HL-60 (cell line): ENCODE data around the gene HTR3B.

Experiments used
- POLR2AphosphoS5 ChIP-seq: IDR thresholded peaks from 2 replicates; pipeline ENCODE4 v1.6.1; 2012; ENCODE audit warnings: low read depth
- REST ChIP-seq: IDR thresholded peaks from 2 replicates; pipeline ENCODE4 v1.6.1; 2012; ENCODE audit warnings: low read depth; ENCODE audit not compliant: insufficient replicate concordance

- TF ChIP-seq POLR2AphosphoS5 (no peak), REST (no peak)
Observed at GRCh38 chr11:113952070-113952469, 47.5 kb downstream of the HTR3B start.
